Kidney epithelial cell (primary cell): ENCODE data around the gene CASK. TPM values are rescaled to one million over a fixed set of nuclear protein-coding genes. Genes with fewer than 3 reads are reported as not detected.

ENCODE experiments used
- DNase-seq: peaks from one replicate; pipeline ENCODE4 v3.0.0-alpha.2; 2010; ENCODE audit warnings: low read depth
- H3K27me3 ChIP-seq: 2 replicates; pipeline ENCODE4 v1.6.0; 2011; ENCODE audit warnings: low read length; ENCODE audit not compliant: control insufficient read depth, insufficient read depth
- H3K36me3 ChIP-seq: 2 replicates; pipeline ENCODE4 v1.5.1; 2011; ENCODE audit warnings: low read length; ENCODE audit not compliant: control insufficient read depth, insufficient read depth
- H3K4me3 ChIP-seq: 2 replicates; pipeline ENCODE4 v1.5.1; 2011; ENCODE audit warnings: low read depth, mild to moderate bottlenecking, control low read depth, low read length
- CTCF ChIP-seq: IDR thresholded peaks from 2 replicates; pipeline ENCODE4 v1.5.1; 2011; ENCODE audit warnings: mild to moderate bottlenecking, moderate library complexity, low read length, control low read depth, inconsistent platforms; ENCODE audit not compliant: insufficient read depth, poor library complexity, severe bottlenecking
- total RNA-seq: library from RNA; depleted of rRNA; stranded (reverse); fragments of >200 nt; gene quantifications from 2 replicates; pipeline ENCODE4 v1.2.3, GENCODE V29; 2015

Gene CASK
- total RNA-seq, 1 donor from 2014 or later: 69.1 TPM

GRCh38 chrX:41909068-41909467, 14.3 kb downstream of the CASK start:
- no peak for TF ChIP-seq CTCF
- Histone ChIP-seq H3K36me3 (no peaks in the 10 kb centered on the region), H3K4me3 (no peak overlapping the region), H3K27me3 (no peaks in the 10 kb centered on the region)
- no peak for DNase-seq

GRCh38 chrX:41906515-41907187, 16.7 kb downstream of the CASK start:
- Histone ChIP-seq H3K36me3 (no peaks in the 10 kb centered on the region), H3K27me3 (no peaks in the 10 kb centered on the region), H3K4me3 (no peak overlapping the region)
- peak; percentile 28 for DNase-seq
- TF ChIP-seq CTCF: no peak

DNA sequence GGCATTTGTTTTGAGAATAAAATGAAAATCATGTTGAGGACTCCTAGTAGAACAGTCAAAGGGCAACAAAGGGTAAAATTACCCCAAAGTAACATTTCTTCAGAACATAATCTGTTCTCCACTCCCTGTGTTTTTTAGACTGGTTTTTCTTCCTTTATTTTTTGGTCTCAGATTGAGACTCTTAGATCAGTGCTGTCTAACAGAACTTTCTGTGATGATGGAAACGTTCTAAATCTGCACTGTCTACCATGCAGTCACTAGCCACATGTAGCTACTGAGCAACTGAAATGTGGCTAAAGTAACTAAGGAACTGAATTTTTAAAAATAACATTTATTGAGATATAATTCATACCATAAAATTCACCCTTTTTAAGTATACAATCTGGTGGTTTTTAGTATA, 19.8 kb downstream of the CASK start:
- no peaks in the 10 kb centered on the region for H3K36me3 ChIP-seq
- no peak for TF ChIP-seq CTCF
- no peak for DNase-seq
- no peak overlapping the region for H3K4me3 ChIP-seq
- no peaks in the 10 kb centered on the region for H3K27me3 ChIP-seq

DNA sequence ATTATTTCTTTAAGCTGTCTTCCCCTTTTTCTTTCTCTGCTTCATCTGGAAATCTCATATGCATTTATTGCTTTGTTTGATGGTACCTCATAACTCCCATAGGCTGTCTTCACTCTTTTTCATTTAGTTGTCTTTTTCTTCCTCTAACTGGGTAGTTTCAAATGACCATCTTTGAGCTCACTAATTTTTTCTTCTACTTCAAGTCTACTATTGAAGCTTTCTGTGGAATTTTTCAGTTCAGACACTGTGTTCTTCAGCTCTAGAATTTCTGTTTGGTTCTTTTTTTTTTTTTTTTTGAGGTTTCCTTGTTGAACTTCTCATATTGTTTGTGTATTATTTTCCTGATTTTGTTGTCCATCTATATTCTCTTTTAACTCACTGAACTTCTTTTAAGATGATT, 23.0 kb downstream of the CASK start:
- no peak overlapping the region for H3K4me3 ChIP-seq
- no peaks in the 10 kb centered on the region for H3K36me3 ChIP-seq
- H3K27me3 ChIP-seq: no peaks in the 10 kb centered on the region
- no peak for DNase-seq
- TF ChIP-seq CTCF: no peak

DNA sequence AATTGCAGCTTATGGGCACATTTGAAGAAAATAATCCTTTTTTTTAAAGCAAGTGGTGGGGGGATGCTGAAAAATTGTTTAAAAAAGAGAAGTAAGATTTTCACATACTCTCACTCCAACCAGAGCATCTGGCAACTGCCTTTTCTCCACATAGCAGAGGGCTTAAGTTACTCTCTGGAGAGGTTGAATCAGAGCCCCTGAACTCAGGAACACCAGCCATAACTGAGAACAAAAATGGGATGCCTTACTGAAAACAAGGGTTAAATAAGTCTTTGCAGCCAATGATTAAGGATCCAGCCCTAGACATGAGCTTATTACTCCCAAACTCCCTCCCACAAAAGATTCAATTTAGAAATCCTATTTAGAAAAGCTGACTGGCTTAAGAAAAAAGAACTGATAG, 27.5 kb downstream of the CASK start:
- Histone ChIP-seq H3K4me3 (no peak overlapping the region), H3K36me3 (no peaks in the 10 kb centered on the region), H3K27me3 (no peaks in the 10 kb centered on the region)
- no peak for DNase-seq
- TF ChIP-seq CTCF: no peak

- no peak for TF ChIP-seq CTCF
- no peak overlapping the region for H3K4me3 ChIP-seq
- H3K36me3 ChIP-seq: no peaks in the 10 kb centered on the region
- DNase-seq: no peak
- H3K27me3 ChIP-seq: no peaks in the 10 kb centered on the region
Measured at GRCh38 chrX:41890026-41890423, 33.3 kb downstream of the CASK start.
